ENCODE data around the gene INSL3. TPM values are rescaled to one million over a fixed set of nuclear protein-coding genes. Genes with fewer than 3 reads are reported as not detected.

The INSL3 gene
- total and polyA plus RNA-seq, 2 of the 13 experiments (the other 11 are each of a cell fraction or from before 2014, with no cell fraction given), result 0.30 TPM; not detected in 1

GRCh38 chr19:17847538-17848366, 26.4 kb upstream of the INSL3 start, which contains the start of gene JAK3 (continued):
- no peak for TF ChIP-seq MTA1 (CRISPR knock-in tag; IDR thresholded peaks at IDR 0.05; ENCODE audit: borderline replicate concordance)
- TF ChIP-seq ZNF746 (CRISPR knock-in tag; IDR thresholded peaks at IDR 0.05), result no peak
- TF ChIP-seq ZBTB44 (CRISPR knock-in tag; IDR thresholded peaks at IDR 0.05), result no peak
- TF ChIP-seq SKIL (CRISPR knock-in tag; IDR thresholded peaks at IDR 0.05; ENCODE audit: borderline replicate concordance), result 0 out of 2 replicates have a peak, but pooled peaks have one; percentile 27
- no peak for TF ChIP-seq ZNF441 (CRISPR knock-in tag; IDR thresholded peaks at IDR 0.05; ENCODE audit: borderline replicate concordance)
- peak; percentile 60; the same call in 1 of the 2 replicates for TF ChIP-seq ELF1 (CRISPR knock-in tag; IDR thresholded peaks at IDR 0.05)
- no peak for TF ChIP-seq ZNF256 (CRISPR knock-in tag; conservative IDR thresholded peaks at IDR 0.05)
- no peak for TF ChIP-seq GTF2F1 (IDR thresholded peaks at IDR 0.05; ENCODE audit: low read length)
- TF ChIP-seq TBX2 (CRISPR knock-in tag; IDR thresholded peaks at IDR 0.05; ENCODE audit: borderline replicate concordance), result no peak; the same call in 1 of the 2 replicates
- no peak for TF ChIP-seq NCOA1 (CRISPR knock-in tag; IDR thresholded peaks at IDR 0.05)
- TF ChIP-seq YEATS2 (CRISPR knock-in tag; IDR thresholded peaks at IDR 0.05; ENCODE audit: borderline replicate concordance), result peak; percentile 47; the same call in 1 of the 2 replicates
- no peak for TF ChIP-seq CHCHD3 (CRISPR knock-in tag; IDR thresholded peaks at IDR 0.05)
- no peak for TF ChIP-seq MED8 (CRISPR knock-in tag; IDR thresholded peaks at IDR 0.05; ENCODE audit: insufficient replicate concordance)
- peak; percentile 46; the same call in 1 of the 2 replicates for TF ChIP-seq GMEB1 (CRISPR knock-in tag; IDR thresholded peaks at IDR 0.05; ENCODE audit: borderline replicate concordance)
- no peak for TF ChIP-seq DDIT3 (CRISPR knock-in tag; IDR thresholded peaks at IDR 0.05)
- TF ChIP-seq ZNF605 (CRISPR knock-in tag; IDR thresholded peaks at IDR 0.05), result 0 out of 2 replicates have a peak, but pooled peaks have one; percentile 52
- peak; percentile 31; the same call in 1 of the 2 replicates for TF ChIP-seq ZNF710 (CRISPR knock-in tag; IDR thresholded peaks at IDR 0.05; ENCODE audit: borderline replicate concordance)
- TF ChIP-seq ZBTB7A (CRISPR knock-in tag; IDR thresholded peaks at IDR 0.05), result no peak
- TF ChIP-seq GZF1 (CRISPR knock-in tag; IDR thresholded peaks at IDR 0.05), result no peak
- no peak for TF ChIP-seq ZNF430 (CRISPR knock-in tag; IDR thresholded peaks at IDR 0.05)
- TF ChIP-seq ZNF34 (CRISPR knock-in tag; IDR thresholded peaks at IDR 0.05; ENCODE audit: borderline replicate concordance), result no peak
